NCI-H1092 treated with DMSO at 0.1 percent for 48 hours (cell line): ENCODE measurements around the gene PTPRM.

Source experiments
- DNase-seq: peaks from one replicate; lab custom pipeline; 2025; lab: John Stamatoyannopoulos, UW

PTPRM gene

GRCh38 chr18:8283891-8284585 lies 716.9 kb downstream of the PTPRM start:
- no peak for DNase-seq

- no peak for DNase-seq
Observed at GRCh38 chr18:8286303-8286702, 719.2 kb downstream of the PTPRM start.

- DNase-seq = no peak
Observed at GRCh38 chr18:8287196-8287885, 720.2 kb downstream of the PTPRM start.

GRCh38 chr18:8288472-8289195 lies 721.5 kb downstream of the PTPRM start:
- DNase-seq = peak; percentile 48

- DNase-seq = no peak
Observed at GRCh38 chr18:8290435-8290834, 723.3 kb downstream of the PTPRM start.

GRCh38 chr18:8290913-8291312 lies 723.8 kb downstream of the PTPRM start:
- DNase-seq = no peak

GRCh38 chr18:8293184-8293583 lies 726.1 kb downstream of the PTPRM start:
- no peak for DNase-seq

- no peak for DNase-seq
Observed at GRCh38 chr18:8296886-8297616, 729.9 kb downstream of the PTPRM start.

GRCh38 chr18:8298186-8298585 lies 731.1 kb downstream of the PTPRM start:
- DNase-seq = no peak

GRCh38 chr18:8299054-8299980 lies 732.2 kb downstream of the PTPRM start:
- peak; percentile 75 for DNase-seq

GRCh38 chr18:8300751-8301410 lies 733.8 kb downstream of the PTPRM start:
- no peak for DNase-seq

GRCh38 chr18:8301427-8302172 lies 734.5 kb downstream of the PTPRM start:
- DNase-seq = peak; percentile 84

- DNase-seq = no peak
Observed at GRCh38 chr18:8303151-8303755, 736.1 kb downstream of the PTPRM start.

GRCh38 chr18:8307960-8308359 lies 740.8 kb downstream of the PTPRM start:
- DNase-seq = no peak

- DNase-seq = no peak
Observed at GRCh38 chr18:8313043-8313442, 745.9 kb downstream of the PTPRM start.

- DNase-seq = no peak
Observed at GRCh38 chr18:8314124-8314523, 747.0 kb downstream of the PTPRM start.

GRCh38 chr18:8319798-8320489 lies 752.8 kb downstream of the PTPRM start:
- no peak for DNase-seq

- no peak for DNase-seq
Observed at GRCh38 chr18:8322486-8322885, 755.4 kb downstream of the PTPRM start.
